Measurements from ENCODE around the gene NSF.

DNA sequence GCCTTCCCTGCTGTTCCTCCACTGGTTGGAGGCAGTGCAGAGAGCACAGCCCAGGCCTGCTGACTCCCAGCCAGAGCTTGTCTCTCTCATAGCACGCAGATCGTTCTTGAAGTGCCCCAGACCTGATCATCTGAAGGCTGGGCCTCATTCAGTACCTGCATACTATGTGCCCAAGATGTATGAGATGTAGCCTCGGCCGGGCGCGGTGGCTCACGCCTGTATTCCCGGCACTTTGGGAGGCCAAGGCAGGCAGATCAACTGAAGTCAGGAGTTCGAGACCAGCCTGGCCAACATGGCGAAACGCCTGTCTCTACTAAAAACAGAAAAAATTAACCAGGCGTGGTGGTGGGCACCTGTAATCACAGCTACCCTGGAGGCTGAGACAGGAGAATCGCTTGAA is 197.0 kb downstream of the NSF start:
- TF ChIP-seq, protein P1, sequence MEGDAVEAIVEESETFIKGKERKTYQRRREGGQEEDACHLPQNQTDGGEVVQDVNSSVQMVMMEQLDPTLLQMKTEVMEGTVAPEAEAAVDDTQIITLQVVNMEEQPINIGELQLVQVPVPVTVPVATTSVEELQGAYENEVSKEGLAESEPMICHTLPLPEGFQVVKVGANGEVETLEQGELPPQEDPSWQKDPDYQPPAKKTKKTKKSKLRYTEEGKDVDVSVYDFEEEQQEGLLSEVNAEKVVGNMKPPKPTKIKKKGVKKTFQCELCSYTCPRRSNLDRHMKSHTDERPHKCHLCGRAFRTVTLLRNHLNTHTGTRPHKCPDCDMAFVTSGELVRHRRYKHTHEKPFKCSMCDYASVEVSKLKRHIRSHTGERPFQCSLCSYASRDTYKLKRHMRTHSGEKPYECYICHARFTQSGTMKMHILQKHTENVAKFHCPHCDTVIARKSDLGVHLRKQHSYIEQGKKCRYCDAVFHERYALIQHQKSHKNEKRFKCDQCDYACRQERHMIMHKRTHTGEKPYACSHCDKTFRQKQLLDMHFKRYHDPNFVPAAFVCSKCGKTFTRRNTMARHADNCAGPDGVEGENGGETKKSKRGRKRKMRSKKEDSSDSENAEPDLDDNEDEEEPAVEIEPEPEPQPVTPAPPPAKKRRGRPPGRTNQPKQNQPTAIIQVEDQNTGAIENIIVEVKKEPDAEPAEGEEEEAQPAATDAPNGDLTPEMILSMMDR (IDR thresholded peaks at IDR 0.05): no peak
- TF ChIP-seq POLR2A (IDR thresholded peaks at IDR 0.05): no peak

Measured in adrenal gland (tissue), 5 donors.